Vagina (tissue), 2 donors: ENCODE results near the gene PEX1.

ENCODE experiments used
- CTCF ChIP-seq, 3 experiments: fragments of 450-650 bp in 2 of 3; fragments of 200-600 bp in 1 of 3; sonication (generic) in 1 of 3; IDR thresholded peaks; one replicate each; pipeline ENCODE4 v1.5.1; 2017 to 2019; ENCODE audit warnings: antibody characterized with exemption in 3 of 3, mild to moderate bottlenecking in 2 of 3, moderate library complexity in 2 of 3
- POLR2A ChIP-seq, 2 donors: fragments of 450-650 bp; IDR thresholded peaks; one replicate each; pipeline ENCODE4 v1.6.1; 2017; ENCODE audit warnings: antibody characterized with exemption in 2 of 2, mild to moderate bottlenecking in 2 of 2, moderate library complexity in 2 of 2

GRCh38 chr7:92576296-92576695 is 48.0 kb upstream of the PEX1 start:
- TF ChIP-seq CTCF (IDR thresholded peaks at IDR 0.05) (no peak), POLR2A (IDR thresholded peaks at IDR 0.05) (no peak)
